ENCODE results near the gene GJB5.

The GJB5 gene

DNA sequence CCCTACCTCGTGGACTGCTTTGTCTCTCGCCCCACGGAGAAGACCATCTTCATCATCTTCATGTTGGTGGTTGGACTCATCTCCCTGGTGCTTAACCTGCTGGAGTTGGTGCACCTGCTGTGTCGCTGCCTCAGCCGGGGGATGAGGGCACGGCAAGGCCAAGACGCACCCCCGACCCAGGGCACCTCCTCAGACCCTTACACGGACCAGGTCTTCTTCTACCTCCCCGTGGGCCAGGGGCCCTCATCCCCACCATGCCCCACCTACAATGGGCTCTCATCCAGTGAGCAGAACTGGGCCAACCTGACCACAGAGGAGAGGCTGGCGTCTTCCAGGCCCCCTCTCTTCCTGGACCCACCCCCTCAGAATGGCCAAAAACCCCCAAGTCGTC is 39.9 kb downstream of the GJB5 start:
- DNase-seq (ENCODE audit: low read depth in 2 of 2), result no peak

DNA sequence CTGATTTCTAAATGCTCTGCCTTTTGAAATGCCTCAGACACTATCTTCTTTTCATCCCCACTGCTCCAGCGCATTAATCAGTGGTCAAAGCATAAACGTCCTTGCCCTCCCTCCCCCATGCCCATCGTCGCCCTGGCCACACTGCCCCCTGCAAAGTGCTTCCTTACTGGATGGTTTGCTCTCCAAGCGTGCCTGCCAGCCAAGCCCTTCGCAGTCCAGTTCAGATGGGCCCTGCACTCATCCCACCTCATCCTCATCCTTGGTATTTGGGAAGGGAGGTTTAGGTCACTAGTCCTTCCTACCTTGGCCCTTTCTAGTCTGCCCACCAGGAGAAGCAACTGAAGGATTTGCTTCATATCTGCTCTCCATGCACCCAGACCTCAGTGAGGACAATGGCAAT is 41.1 kb downstream of the GJB5 start:
- DNase-seq (ENCODE audit: low read depth in 2 of 2), result no peak

DNA sequence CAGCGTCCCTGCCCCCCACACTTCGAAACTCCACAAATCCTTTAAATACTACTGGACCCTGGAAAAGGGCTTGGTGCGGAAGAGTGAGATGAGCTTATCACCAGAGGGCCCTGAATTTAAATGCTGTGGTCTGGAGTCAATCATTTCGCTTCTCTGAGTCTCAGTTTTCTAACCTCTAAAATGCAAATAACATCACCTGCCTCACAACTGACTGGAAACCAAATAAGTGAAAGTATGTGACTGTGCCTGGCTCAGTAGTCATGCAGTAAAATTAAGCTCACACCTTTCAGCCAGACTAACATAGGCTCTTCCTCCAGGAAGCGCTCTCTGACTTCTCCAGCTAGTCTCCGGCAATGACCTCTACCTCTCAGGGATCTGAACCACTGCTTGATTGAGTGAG is 42.1 kb downstream of the GJB5 start:
- DNase-seq (ENCODE audit: low read depth in 2 of 2), result no peak

DNA sequence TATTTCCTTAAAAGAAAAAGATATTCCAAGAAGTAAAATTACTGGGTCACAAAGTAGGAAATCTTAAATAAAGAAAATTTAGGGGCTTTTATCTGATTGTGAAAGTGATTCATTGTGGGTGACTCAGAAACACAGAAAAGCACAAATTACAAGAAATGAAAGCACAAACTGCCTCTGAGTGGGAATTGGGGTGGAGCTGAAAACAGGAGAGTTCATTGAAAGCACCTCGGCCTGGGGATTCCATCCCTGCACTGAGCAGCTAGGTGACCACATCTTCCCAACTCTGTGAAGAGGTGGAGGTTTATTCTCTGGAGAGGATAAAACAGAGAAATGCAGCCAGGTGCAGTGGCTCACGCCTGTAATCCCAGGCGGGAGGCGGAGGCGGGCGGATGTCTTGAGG is 45.4 kb downstream of the GJB5 start:
- peak in 1 of 2 donors; percentile 23 for DNase-seq (ENCODE audit: low read depth in 2 of 2)

DNA sequence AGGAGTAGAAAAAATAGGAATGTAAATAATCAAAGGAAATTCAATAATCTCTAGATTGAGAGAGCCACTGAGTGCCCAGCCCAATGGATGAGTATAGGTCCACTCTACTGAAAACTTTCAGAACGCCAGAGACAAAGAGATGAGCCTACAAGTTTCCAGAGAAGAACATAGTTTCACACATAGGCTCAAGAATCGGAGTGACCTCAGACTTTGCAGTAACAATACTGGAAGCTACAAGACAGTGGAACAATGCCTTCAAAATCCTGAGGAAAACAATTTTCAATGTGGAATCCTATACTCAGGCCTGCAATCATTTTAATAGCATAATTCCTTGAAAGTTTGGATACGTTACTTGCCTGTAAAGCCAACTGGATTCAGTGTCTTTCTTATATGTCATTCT is 48.9 kb downstream of the GJB5 start:
- DNase-seq (ENCODE audit: low read depth in 2 of 2), result no peak

DNA sequence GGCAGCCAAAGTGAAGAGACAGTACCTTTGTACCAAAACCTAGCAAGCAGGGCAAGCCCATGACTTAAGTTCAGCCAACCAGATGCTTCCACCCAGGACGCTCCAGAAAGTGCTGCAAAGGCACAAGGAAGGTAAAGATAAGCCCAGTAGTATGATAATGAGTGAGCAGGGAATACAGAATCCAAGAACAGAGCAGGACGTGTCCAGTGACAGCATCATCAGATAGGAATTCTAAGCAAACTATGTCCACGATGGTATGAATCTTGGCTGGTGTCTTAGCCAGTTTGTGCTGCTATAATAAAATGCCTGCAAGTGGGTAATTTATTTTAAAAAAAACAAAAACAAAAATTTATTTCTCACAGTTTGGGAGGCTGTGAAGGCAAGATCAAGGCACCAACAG is 51.5 kb downstream of the GJB5 start:
- DNase-seq (ENCODE audit: low read depth in 2 of 2), result no peak

Measured in stimulated activated CD4-positive, alpha-beta T cell treated with anti-CD3 and anti-CD28 coated beads, Interleukin-4, amount 100 ng/mL, for 48 hours (primary cell).